SK-N-MC (cell line): ENCODE data around the gene LIFR.
A peak's percentile ranks its signal among the peaks of the same experiment; 100 is the strongest.
"Not testable (repeated sequence)": the region's sequence is repeated elsewhere in the genome, so short reads cannot be mapped to it uniquely, and the experiment has no call there.

Experiments used
- DNase-seq: peaks from one replicate; pipeline ENCODE4 v3.0.0-alpha.2; 2011; ENCODE audit warnings: low read depth, low spot score
- H3K27ac ChIP-seq: fragments of 200-600 bp; sonication (generic); 2 replicates; pipeline ENCODE4 v1.5.1; 2016; ENCODE audit warnings: mixed run types
- H3K36me3 ChIP-seq: fragments of 200-600 bp; sonication (generic); 2 replicates; pipeline ENCODE4 v1.6.1; 2017; ENCODE audit warnings: antibody characterized with exemption, low read length, mixed read lengths; ENCODE audit not compliant: insufficient read depth
- H3K4me3 ChIP-seq: fragments of 200-600 bp; sonication (generic); 2 replicates; pipeline ENCODE4 v1.5.1; 2016
- H3K9ac ChIP-seq: fragments of 200-600 bp; sonication (generic); 2 replicates; pipeline ENCODE4 v1.8.0; 2017; ENCODE audit warnings: mixed run types, mixed read lengths; ENCODE audit not compliant: insufficient read length
- H3K9me3 ChIP-seq: fragments of 200-600 bp; sonication (generic); 2 replicates; pipeline ENCODE4 v1.6.1; 2017; ENCODE audit warnings: low read depth, mild to moderate bottlenecking, antibody characterized with exemption, low read length, moderate library complexity, mixed read lengths
- EZH2 ChIP-seq: fragments of 200-600 bp; sonication (generic); IDR thresholded peaks from one replicate; pipeline ENCODE4 v1.6.1; 2017; ENCODE audit warnings: antibody characterized with exemption
- FOXP2 ChIP-seq: optimal IDR thresholded peaks from 2 replicates; pipeline ENCODE3; 2011; ENCODE audit warnings: mild to moderate bottlenecking, moderate library complexity; ENCODE audit not compliant: insufficient read depth; ENCODE audit errors: extremely low read length, control extremely low read depth
- POLR2AphosphoS5 ChIP-seq: IDR thresholded peaks from 2 replicates; pipeline ENCODE4 v1.6.1; 2012; ENCODE audit warnings: mild to moderate bottlenecking, low read depth, low read length, borderline replicate concordance

The LIFR gene

DNA sequence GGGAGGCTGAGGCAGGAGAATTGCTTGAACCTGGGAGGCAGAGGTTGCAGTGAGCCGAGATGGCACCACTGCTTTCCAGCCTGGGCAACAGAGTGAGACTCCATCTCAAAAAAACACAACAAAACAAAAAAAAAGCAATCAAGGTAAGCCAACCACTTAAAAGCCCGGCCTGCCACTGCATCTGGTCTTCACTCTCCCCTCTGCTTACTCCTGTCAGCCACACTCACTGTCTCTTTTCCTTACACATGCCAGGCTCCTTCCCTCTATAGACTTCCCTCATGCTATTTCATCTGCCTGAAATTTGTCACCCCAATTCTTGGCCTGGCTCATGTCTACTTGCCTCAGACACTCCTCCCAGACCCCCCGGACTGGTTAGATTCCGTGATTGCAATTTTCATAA lies 17.6 kb upstream of the LIFR start:
- H3K27ac ChIP-seq, result no peak overlapping the region
- no peak overlapping the region for H3K4me3 ChIP-seq
- no peaks in the 10 kb centered on the region for H3K9me3 ChIP-seq
- no peaks in the 10 kb centered on the region for H3K36me3 ChIP-seq
- no peak overlapping the region for H3K9ac ChIP-seq
- no peak for DNase-seq
- TF ChIP-seq FOXP2, result no peak
- no peak for TF ChIP-seq POLR2AphosphoS5
- TF ChIP-seq EZH2, result no peak

DNA sequence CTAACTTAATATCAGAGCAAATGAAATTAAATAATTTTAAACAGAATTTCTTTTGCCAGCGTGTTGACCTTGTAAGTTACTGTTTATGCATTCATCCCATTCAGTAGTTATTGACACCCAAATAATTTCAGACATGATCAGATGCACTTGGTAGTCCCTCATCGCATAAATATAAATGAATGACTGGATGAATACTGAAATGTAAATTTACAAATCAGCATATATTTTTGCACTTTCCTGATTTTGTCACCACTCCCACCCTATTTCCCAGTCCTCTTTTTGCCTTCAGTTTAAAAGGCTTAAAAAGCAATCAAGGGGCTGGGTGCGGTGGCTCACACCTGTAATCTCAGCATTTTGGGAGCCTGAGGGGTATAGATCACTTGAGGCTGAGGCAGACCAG lies 17.1 kb upstream of the LIFR start:
- no peak overlapping the region for H3K27ac ChIP-seq
- H3K9me3 ChIP-seq, result no peaks in the 10 kb centered on the region
- H3K4me3 ChIP-seq, result no peak overlapping the region
- H3K9ac ChIP-seq, result no peak overlapping the region
- H3K36me3 ChIP-seq, result no peaks in the 10 kb centered on the region
- no peak for DNase-seq
- TF ChIP-seq FOXP2, result no peak
- no peak for TF ChIP-seq EZH2
- TF ChIP-seq POLR2AphosphoS5, result no peak

GRCh38 chr5:38569180-38569579 lies 12.7 kb upstream of the LIFR start:
- Histone ChIP-seq H3K36me3 (no peaks in the 10 kb centered on the region), H3K9ac (no peak overlapping the region), H3K27ac (no peak overlapping the region), H3K4me3 (no peak overlapping the region), H3K9me3 (no peaks in the 10 kb centered on the region)
- TF ChIP-seq POLR2AphosphoS5 (no peak), FOXP2 (no peak)
- DNase-seq, result no peak

- H3K4me3 ChIP-seq, DNase-seq, H3K9ac ChIP-seq, H3K27ac ChIP-seq, H3K9me3 ChIP-seq, H3K36me3 ChIP-seq: not testable (repeated sequence)
Measured at GRCh38 chr5:38567306-38567705, 10.9 kb upstream of the LIFR start.

DNA sequence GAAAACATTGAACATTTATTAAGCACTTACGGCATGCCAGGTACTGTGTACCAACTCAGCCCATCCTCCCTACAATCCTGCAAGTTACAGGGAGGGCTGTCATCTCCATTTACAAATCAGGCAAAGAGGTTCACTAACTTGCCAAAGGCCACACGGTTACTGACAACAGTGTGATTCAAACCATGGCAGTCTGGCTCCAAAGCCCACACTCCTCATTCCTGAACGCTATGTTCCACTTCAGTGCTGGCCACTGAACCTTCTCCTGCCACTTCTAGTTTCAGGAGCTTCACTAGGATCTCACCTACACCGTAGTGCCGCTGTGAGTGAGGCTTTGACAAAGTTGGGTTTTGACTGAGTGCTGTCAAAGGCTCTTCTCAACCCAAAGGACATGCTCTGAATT lies 7.2 kb upstream of the LIFR start:
- H3K36me3 ChIP-seq, result no peaks in the 10 kb centered on the region
- no peak overlapping the region for H3K9ac ChIP-seq
- TF ChIP-seq EZH2, result no peak
- TF ChIP-seq POLR2AphosphoS5, result no peak
- no peak for TF ChIP-seq FOXP2
- no peak overlapping the region for H3K27ac ChIP-seq
- H3K4me3 ChIP-seq, result no peak overlapping the region
- no peak for DNase-seq
- no peaks in the 10 kb centered on the region for H3K9me3 ChIP-seq

DNA sequence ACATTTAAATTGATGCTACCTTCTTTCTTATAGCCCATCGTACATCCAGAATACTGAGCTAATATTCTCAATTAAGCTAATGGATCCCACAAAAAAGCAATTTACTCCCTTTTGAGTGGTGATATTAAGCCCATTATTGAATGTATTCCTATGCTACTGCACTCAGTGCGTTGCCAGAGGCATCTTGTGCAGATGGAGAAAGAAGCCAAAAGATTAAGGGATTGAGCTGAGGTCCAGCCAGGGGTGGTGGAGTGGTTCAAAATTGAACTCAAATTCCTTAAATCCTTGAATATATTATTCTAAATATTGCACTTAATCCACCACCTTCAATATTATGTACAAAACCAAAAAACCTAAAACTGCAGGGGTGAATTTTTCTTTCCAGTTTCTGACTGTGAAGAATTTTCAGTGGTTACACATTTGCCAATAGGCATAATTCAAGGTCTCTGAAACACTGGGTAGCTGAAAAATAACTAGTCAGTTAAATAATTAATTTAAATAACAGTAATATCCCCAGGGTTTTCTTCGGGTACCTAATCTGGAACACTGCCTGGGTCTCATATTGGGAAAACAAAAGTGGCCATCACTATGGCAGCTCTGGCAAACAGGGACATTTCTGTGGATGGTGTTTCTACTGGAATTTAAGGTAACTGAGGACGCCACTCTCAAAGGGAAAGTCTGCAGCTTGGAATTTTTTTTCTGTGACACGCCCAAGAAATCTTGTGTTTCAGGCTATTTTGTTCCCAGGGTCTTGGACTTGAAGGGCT lies 6.2 kb upstream of the LIFR start:
- no peak overlapping the region for H3K27ac ChIP-seq
- no peaks in the 10 kb centered on the region for H3K9me3 ChIP-seq
- DNase-seq, result no peak

DNA sequence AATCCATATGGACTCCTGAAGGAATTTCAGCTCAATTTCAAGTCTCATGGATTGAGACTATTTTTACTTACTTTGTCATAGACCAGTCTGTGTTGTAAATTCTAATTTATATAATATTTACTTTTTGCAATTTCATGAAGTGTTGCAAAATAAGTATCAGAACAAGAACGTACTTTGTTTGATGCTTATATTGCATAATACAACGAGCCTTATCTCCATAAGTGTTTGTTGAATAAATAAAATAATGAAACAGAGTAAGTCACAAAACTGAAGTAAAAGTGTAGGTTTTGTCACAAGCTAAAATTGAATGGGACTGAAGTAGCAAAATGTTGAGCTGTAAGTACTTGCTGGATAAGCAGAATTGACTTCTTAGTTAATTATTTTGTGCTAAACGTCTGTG lies 3.0 kb upstream of the LIFR start:
- no peak for DNase-seq
- no peak overlapping the region for H3K27ac ChIP-seq
- H3K9ac ChIP-seq, result no peak overlapping the region
- no peaks in the 10 kb centered on the region for H3K9me3 ChIP-seq
- no peak for TF ChIP-seq POLR2AphosphoS5
- no peak for TF ChIP-seq FOXP2
- TF ChIP-seq EZH2, result no peak
- H3K36me3 ChIP-seq, result no peaks in the 10 kb centered on the region
- no peak overlapping the region for H3K4me3 ChIP-seq

More for the DNA sequence above, 6.2 kb upstream of the LIFR start:
- no peak for TF ChIP-seq FOXP2
- TF ChIP-seq POLR2AphosphoS5, result no peak
- no peak for TF ChIP-seq EZH2
- no peak overlapping the region for H3K9ac ChIP-seq
- no peaks in the 10 kb centered on the region for H3K36me3 ChIP-seq
- H3K4me3 ChIP-seq, result no peak overlapping the region

GRCh38 chr5:38557792-38558191 lies 1.3 kb upstream of the LIFR start:
- TF ChIP-seq POLR2AphosphoS5 (no peak), FOXP2 (no peak), EZH2 (no peak)
- Histone ChIP-seq H3K4me3 (peak overlapping the region; percentile 98), H3K36me3 (no peaks in the 10 kb centered on the region), H3K9me3 (no peaks in the 10 kb centered on the region), H3K9ac (peak overlapping the region; percentile 88), H3K27ac (no peak overlapping the region)
- no peak for DNase-seq

DNA sequence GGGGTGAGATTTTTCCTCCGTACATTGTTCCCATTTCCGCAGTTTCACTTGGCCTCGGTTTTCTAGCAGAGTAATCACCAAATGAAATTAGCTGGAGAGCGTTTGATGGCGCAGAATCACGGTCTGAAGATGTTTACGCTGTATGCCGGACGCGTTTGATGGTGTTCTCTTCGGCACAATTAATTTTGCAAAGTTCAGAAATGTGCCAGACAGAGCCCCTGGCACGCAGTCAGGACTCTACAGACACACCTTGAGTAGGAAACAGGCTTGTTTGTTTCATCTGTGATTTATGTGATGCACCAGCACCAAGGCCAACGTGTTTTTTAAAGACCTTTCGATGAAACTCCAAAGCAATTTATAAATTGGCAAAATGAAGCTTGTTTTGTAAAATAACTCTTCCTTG lies 863 bp upstream of the LIFR start:
- Histone ChIP-seq H3K9me3 (no peaks in the 10 kb centered on the region), H3K9ac (peak overlapping the region; percentile 88), H3K27ac (peak overlapping the region; percentile 78), H3K36me3 (no peaks in the 10 kb centered on the region), H3K4me3 (peak overlapping the region; percentile 98)
- DNase-seq, result no peak
- TF ChIP-seq POLR2AphosphoS5, result no peak
- TF ChIP-seq FOXP2, result no peak
- TF ChIP-seq EZH2, result no peak
